Epithelial cell of proximal tubule (primary cell): Measurements from ENCODE around the gene DRD1. TPM values are rescaled to one million over a fixed set of nuclear protein-coding genes. Genes with fewer than 3 reads are reported as not detected.
"Not testable (repeated sequence)": the region's sequence is repeated elsewhere in the genome, so short reads cannot be mapped to it uniquely, and the experiment has no call there.

ENCODE experiments used
- DNase-seq: peaks from one replicate; pipeline ENCODE4 v3.0.0-alpha.2; 2011; ENCODE audit warnings: low read depth
- H3K4me3 ChIP-seq: 2 replicates; pipeline ENCODE4 v1.5.1; 2011; ENCODE audit warnings: low read depth, mild to moderate bottlenecking, low read length
- total RNA-seq: library from RNA; depleted of rRNA; stranded (reverse); fragments of >200 nt; gene quantifications from 2 replicates; pipeline ENCODE4 v1.2.3, GENCODE V29; 2015
- TF ChIP-seq, protein P1 (sequence below): conservative IDR thresholded peaks from 2 replicates; pipeline ENCODE4 v1.5.1; 2012; ENCODE audit warnings: low read depth, mild to moderate bottlenecking, low read length

DRD1 gene
- total RNA-seq, 1 donor from 2014 or later = not detected

DNA sequence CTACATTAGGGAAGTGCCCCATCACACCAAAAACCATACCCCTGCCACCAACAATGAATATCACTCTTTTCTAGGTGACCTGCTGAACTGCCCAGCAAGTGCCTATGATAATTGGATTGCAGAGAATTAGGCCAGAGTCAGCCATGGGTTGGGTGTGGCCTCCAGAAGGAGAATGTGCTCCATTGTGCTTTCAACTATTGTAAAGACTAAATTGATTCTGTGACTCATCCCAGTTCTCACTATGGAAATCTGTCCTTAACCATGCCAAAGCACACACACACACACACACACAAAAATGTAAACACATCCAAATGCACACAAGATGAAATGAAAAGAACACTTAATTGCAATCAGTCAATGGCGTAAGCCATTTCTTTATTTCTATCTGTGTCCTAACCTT lies 25.7 kb downstream of the DRD1 start:
- TF ChIP-seq, protein P1, sequence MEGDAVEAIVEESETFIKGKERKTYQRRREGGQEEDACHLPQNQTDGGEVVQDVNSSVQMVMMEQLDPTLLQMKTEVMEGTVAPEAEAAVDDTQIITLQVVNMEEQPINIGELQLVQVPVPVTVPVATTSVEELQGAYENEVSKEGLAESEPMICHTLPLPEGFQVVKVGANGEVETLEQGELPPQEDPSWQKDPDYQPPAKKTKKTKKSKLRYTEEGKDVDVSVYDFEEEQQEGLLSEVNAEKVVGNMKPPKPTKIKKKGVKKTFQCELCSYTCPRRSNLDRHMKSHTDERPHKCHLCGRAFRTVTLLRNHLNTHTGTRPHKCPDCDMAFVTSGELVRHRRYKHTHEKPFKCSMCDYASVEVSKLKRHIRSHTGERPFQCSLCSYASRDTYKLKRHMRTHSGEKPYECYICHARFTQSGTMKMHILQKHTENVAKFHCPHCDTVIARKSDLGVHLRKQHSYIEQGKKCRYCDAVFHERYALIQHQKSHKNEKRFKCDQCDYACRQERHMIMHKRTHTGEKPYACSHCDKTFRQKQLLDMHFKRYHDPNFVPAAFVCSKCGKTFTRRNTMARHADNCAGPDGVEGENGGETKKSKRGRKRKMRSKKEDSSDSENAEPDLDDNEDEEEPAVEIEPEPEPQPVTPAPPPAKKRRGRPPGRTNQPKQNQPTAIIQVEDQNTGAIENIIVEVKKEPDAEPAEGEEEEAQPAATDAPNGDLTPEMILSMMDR = no peak
- no peak for DNase-seq
- H3K4me3 ChIP-seq = no peak overlapping the region

DNA sequence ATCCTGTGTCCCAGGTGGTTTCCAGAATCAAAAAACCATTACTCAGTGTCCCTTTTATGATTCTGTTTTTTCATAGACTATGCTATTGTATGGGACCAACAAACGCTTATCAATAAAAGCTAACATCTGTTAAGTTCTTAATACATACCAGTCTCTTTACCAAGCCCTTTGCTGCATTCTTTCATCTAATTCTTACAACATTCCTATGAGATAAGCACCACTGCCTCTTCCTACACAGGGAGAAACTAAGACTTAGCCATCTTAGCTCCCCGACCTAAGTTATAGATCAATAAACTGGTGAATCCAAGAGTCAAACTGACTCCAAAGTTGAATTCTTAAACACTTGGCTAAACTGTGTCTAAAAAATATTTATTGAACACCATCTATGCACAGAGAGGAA lies 26.6 kb downstream of the DRD1 start:
- no peak overlapping the region for H3K4me3 ChIP-seq
- no peak for DNase-seq
- TF ChIP-seq, protein P1 = no peak

DNA sequence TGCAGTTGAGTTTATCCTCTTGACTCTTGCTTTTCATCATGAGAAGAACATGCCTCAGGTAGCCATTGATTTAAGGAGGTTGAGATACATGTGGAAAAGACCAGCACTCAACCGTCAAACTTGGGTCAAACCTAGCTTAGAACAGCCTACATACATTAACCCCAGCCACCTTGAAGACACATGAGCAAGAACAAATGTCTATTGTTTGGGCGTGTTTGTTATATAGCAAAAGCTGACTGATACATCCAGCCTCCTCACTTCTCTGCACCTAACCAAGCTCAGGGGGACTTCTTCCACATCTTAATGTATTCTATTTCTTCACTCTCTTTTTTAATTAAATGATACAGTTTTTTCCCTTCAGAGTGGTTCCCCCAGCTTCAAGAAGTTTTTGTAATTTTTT lies 28.7 kb downstream of the DRD1 start:
- TF ChIP-seq, protein P1 = no peak
- no peak overlapping the region for H3K4me3 ChIP-seq
- DNase-seq = no peak

DNA sequence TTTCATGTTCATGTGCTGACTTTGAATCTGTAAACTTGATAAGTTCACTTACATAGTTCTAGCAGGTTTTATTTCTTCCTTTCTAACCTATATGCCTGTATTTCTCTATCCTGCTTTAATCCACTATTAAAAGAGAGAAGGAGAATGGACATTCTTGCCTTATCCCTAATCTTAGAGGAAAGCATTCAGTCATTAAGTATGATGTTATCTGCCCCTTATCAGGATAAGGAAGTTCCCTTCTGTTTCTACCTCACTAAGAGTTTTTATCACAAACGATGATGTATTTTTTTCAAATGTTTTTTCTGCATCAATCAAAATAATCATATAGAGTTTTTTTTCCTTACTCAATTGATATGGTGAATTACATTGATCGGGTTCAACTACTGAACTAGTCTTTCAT lies 33.1 kb downstream of the DRD1 start:
- TF ChIP-seq, protein P1 = no peak
- no peak for DNase-seq
- no peak overlapping the region for H3K4me3 ChIP-seq

DNA sequence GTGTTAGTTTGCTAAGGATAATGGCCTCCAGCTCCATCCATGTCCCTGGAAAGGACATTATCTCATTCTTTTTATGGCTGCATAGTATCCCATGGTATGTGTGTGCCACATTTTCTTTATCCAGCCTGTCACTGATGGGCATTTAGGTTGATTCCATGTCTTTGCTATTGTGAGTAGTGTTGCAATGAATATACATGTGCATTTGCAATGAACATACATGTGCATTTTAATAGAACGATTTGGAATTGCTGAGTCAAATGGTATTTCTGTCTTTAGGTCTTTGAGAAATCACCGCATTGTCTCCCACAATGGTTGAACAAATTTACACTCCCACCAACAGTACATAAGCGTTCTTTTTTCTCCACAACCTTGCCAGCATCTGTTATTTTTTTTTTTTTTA lies 37.7 kb downstream of the DRD1 start:
- no peak overlapping the region for H3K4me3 ChIP-seq
- no peak for DNase-seq
- TF ChIP-seq, protein P1 = no peak

DNA sequence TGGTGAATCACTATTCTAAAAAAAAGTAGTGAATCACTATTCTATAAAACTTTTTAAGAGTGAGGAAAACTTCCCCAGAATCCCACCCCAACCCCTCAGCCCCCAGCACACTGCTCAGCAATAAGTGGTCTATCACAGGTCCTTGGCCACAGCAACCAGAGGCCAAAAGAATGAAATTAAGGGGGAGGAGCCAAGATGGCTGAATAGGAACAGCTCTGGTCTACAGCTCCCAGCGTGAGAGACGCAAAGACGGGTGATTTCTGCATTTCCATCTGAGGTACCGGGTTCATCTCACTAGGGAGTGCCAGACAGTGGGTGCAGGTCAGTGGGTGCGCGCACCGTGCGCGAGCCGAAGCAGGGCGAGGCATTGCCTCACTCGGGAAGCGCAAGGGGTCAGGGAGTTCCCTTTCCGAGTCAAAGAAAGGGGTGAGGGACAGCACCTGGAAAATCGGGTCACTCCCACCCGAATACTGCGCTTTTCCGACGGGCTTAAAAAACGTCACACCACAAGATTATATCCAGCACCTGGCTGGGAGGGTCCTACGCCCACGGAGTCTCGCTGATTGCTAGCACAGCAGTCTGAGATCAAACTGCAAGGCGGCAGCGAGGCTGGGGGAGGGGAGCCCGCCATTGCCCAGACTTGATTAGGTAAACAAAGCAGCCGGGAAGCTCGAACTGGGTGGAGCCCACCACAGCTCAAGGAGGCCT lies 46.2 kb downstream of the DRD1 start:
- DNase-seq, H3K4me3 ChIP-seq: not testable (repeated sequence)

DNA sequence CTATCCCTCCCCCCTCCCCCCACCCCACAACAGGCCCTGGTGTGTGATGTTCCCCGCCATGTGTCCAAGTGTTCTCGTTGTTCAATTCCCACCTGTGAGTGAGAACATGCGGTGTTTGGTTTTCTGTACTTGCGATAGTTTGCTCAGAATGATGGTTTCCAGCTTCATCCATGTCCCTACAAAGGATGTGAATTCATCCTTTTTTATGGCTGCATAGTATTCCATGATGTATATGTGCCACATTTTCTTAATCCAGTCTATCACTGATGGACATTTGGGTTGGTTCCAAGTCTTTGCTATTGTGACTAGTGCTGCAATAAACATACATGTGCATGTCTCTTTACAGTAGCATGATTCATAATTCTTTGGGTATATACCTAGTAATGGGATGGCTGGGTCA lies 48.6 kb downstream of the DRD1 start:
- H3K4me3 ChIP-seq, DNase-seq: not testable (repeated sequence)

DNA sequence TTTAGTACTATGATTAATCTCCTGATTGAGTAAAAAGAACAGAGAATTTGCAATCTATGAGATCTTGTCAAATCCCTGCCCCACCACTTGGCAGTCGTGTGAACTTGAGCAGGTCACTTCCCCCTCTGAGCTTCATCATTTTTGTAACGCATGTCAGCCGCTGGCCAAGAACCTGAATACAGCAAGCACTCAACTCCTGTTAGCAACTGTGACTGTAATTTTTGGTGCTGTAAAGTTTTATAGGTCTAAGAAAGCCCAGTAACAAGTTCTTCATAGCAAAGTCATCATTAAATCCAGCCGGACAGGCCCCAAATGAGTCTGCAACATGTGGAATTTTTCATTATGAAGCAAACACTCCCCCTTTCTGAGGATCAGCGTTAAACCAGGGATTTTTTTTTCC lies 49.4 kb downstream of the DRD1 start:
- TF ChIP-seq, protein P1 = no peak
- H3K4me3 ChIP-seq = no peak overlapping the region
- no peak for DNase-seq
